ENCODE data around the gene NSFL1C. TPM values are rescaled to one million over a fixed set of nuclear protein-coding genes. Genes with fewer than 3 reads are reported as not detected.

NSFL1C gene
- total and polyA plus RNA-seq, 9 of the 15 experiments (the other 6 are each of a cell fraction or from before 2014, with no cell fraction given), result 20.8 to 119 (median 47.0) TPM

DNA sequence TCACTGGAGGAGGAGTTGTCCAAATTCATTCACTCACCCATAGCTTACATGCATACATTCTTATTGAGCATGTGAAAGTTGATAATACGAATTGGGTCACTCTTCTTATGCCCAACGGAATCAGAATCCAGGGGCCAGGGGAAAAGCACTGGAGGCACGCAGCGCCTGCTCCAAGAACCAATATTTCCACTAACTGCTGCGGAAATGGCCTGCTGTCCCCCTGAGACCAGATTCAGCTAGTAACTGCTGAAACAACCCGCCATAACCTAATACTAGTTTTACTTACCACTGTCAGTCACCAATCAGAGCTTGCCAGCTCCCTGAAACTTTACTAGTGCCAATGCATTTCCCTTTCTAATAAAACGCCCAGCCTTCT lies 73.2 kb downstream of the NSFL1C start:
- Histone ChIP-seq H3K27me3 (ENCODE audit: control insufficient read depth in 2 of 2, insufficient read depth in 2 of 2, low read length in 2 of 2) (no peaks in the 10 kb centered on the region; a peak in 1 of 5 replicates), H3K4me3 (peak overlapping the region; percentile 93), H2AFZ (ENCODE audit: low read depth, low read length) (peak overlapping the region; percentile 98), H3K79me2 (ENCODE audit: control insufficient read depth, insufficient read depth, low read length) (peaks cover 48% of the 10 kb centered on the region), H3K36me3 (ENCODE audit: control insufficient read depth, insufficient read depth, low read length) (peaks cover 23% of the 10 kb centered on the region; the same call in 2 of the 3 replicates), H3K9ac (ENCODE audit: insufficient read depth in 1 of 2, low read depth in 2 of 2, low read length in 2 of 2) (peak overlapping the region in 1 of 2 experiments; percentile 41; a peak in 1 of 4 replicates), H3K27ac (ENCODE audit: extremely low read depth, low read depth, low read length) (peak overlapping the region; percentile 39; the same call in 1 of the 3 replicates), H3K4me1 (replicated peaks in 1 of 2; ENCODE audit: control insufficient read depth in 2 of 2, insufficient read depth in 2 of 2, low read length in 2 of 2) (peaks cover 14 to 23% of the 10 kb centered on the region in 2 experiments; a peak in 4 of 5 replicates), H4K20me1 (replicated peaks; ENCODE audit: control insufficient read depth, insufficient read depth, low read length) (peaks cover 29% of the 10 kb centered on the region), H3K9me3 (replicated peaks; ENCODE audit: control insufficient read depth, insufficient read depth, low read depth, low read length) (no peaks in the 10 kb centered on the region; the same call in 1 of the 2 replicates), H3K4me2 (ENCODE audit: insufficient read depth, low read length) (peak overlapping the region; percentile 95), H3K9me1 (ENCODE audit: control insufficient read depth, insufficient read depth, low read length) (peaks cover 4% of the 10 kb centered on the region)
- ChIA-PET CTCF (ENCODE audit: low intra/inter-chr PET ratio) (no interaction called here), POLR2A (interaction anchor here (0.6 to 1.2 kb wide), 4 partner anchors 12 to 72 kb away, joined by 3 to 4 read pairs (median 4); no protein-coding TSS in a partner anchor)
- FAIRE-seq (no peak), ATAC-seq (no peak), DNase-seq (ENCODE audit: extremely low read depth in 1 of 4, low spot score in 3 of 4) (no peak)
- no peak for TF ChIP-seq MAFF (IDR thresholded peaks at IDR 0.05; ENCODE audit: low read length)
- no peak for TF ChIP-seq E4F1 (CRISPR knock-in tag; IDR thresholded peaks at IDR 0.05; ENCODE audit: borderline replicate concordance)
- in situ Hi-C loops (cut with MboI) (no loop called here), intact Hi-C loops (cut with micrococcal nuclease) (loop anchor here (5.0 to 10.0 kb wide), 2 partner anchors 66 to 179 kb away; partner anchors contain the start of gene SDCBP2)
- WGBS (ENCODE audit: insufficient coverage, low coverage, missing lambda C conversion rate), result 61% methylated on average over 4 of the region's 7 CpGs
- no TSS peak for BruUV-seq (replicated peaks)
